K562 (cell line): Measurements from ENCODE around the gene MEGF11. TPM values are rescaled to one million over a fixed set of nuclear protein-coding genes. Genes with fewer than 3 reads are reported as not detected.

Source experiments
- ATAC-seq: fragments of 200-7000 bp; cut with Tn5 transposase; 3 replicates; pipeline ENCODE4 v1.9.1; 2020; ENCODE audit warnings: moderate library complexity
- BruUV-seq: library from RNA; stranded (reverse); fragments of 400-500 nt; replicated peaks from 2 replicates; lab custom pipeline; 2021; lab: Mats Ljungman, UMichigan
- CTCF ChIA-PET: fragments of 300-600 bp; formaldehyde crosslinking; extraction: SDS; loops from one replicate; lab custom pipeline; 2021; ENCODE audit warnings: low intra/inter-chr PET ratio; lab: Yijun Ruan, JAX
- POLR2A ChIA-PET: fragments of 300-600, 350-650 bp; sonication (Branson Sonifier 250); formaldehyde crosslinking; extraction: SDS; loops from one replicate; lab custom pipeline; 2021; ENCODE audit warnings: antibody characterized with exemption, inconsistent platforms; lab: Yijun Ruan, JAX
- DNase-seq, 4 experiments: peaks; one replicate each; pipeline versions ENCODE4 v3.0.0 to v3.0.0-alpha.2; 2011 to 2018; ENCODE audit warnings: low spot score in 3 of 4, mixed read lengths in 3 of 4; ENCODE audit errors: extremely low read depth in 1 of 4
- FAIRE-seq: peaks from 2 replicates; lab custom pipeline; 2011; peaks lifted over from hg19 to GRCh38; lab: Jason Lieb, UNC
- H2AFZ ChIP-seq: 2 replicates; pipeline ENCODE4 v1.6.0; 2011; ENCODE audit warnings: low read depth, low read length, control low read depth, inconsistent platforms
- H3K27ac ChIP-seq: fragments of 200-600 bp; 3 replicates; pipeline ENCODE4 v1.8.0; 2011; ENCODE audit warnings: low read depth, mild to moderate bottlenecking, control low read depth, inconsistent platforms, low read length, moderate library complexity, mixed read lengths; ENCODE audit errors: extremely low read depth
- H3K27me3 ChIP-seq, 2 experiments: fragments of 300-600 bp in 1 of 2; 2 replicates in 1 of 2; 3 replicates in 1 of 2; pipeline versions ENCODE4 v1.6.0 to v1.8.0; 2011; ENCODE audit warnings: inconsistent platforms in 2 of 2, low read length in 2 of 2, mild to moderate bottlenecking in 1 of 2, mixed read lengths in 1 of 2, moderate library complexity in 1 of 2; ENCODE audit not compliant: control insufficient read depth in 2 of 2, insufficient read depth in 2 of 2
- H3K36me3 ChIP-seq: fragments of 300-600 bp; 3 replicates; pipeline ENCODE4 v1.8.0; 2011; ENCODE audit warnings: mild to moderate bottlenecking, low read length, inconsistent platforms; ENCODE audit not compliant: control insufficient read depth, insufficient read depth
- H3K4me1 ChIP-seq, 2 experiments: fragments of 200-600 bp in 1 of 2; replicated peaks in 1 of 2; 2 replicates in 1 of 2; 3 replicates in 1 of 2; pipeline versions ENCODE4 v1.5.1 to v1.8.0; 2011; ENCODE audit warnings: inconsistent platforms in 2 of 2, low read length in 2 of 2, mild to moderate bottlenecking in 1 of 2, mixed read lengths in 1 of 2, moderate library complexity in 1 of 2; ENCODE audit not compliant: control insufficient read depth in 2 of 2, insufficient read depth in 2 of 2
- H3K4me2 ChIP-seq: 2 replicates; pipeline ENCODE4 v1.6.1; 2011; ENCODE audit warnings: low read length, control low read depth, inconsistent platforms, mixed read lengths; ENCODE audit not compliant: insufficient read depth
- H3K4me3 ChIP-seq: fragments of 200-600 bp; sonication (generic), shearing (Covaris generic); 2 replicates; pipeline ENCODE4 v1.5.1; 2016; ENCODE audit warnings: control low read depth, inconsistent platforms
- H3K79me2 ChIP-seq: fragments of 200-600 bp; 3 replicates; pipeline ENCODE4 v1.8.0; 2011; ENCODE audit warnings: low read length, inconsistent platforms; ENCODE audit not compliant: control insufficient read depth, insufficient read depth
- H3K9ac ChIP-seq, 2 experiments: 2 replicates each; pipeline versions ENCODE4 v1.6.0 to v1.6.1; 2011; ENCODE audit warnings: low read depth in 2 of 2, low read length in 2 of 2, control low read depth in 1 of 2, inconsistent platforms in 1 of 2, mild to moderate bottlenecking in 1 of 2, mixed read lengths in 1 of 2; ENCODE audit not compliant: insufficient read depth in 1 of 2
- H3K9me1 ChIP-seq: one replicate; pipeline ENCODE4 v1.6.0; 2011; ENCODE audit warnings: inconsistent platforms, mild to moderate bottlenecking, low read length, moderate library complexity; ENCODE audit not compliant: control insufficient read depth, insufficient read depth
- H3K9me3 ChIP-seq: replicated peaks from 2 replicates; pipeline ENCODE4 v1.5.1; 2011; ENCODE audit warnings: low read depth, low read length, inconsistent platforms; ENCODE audit not compliant: control insufficient read depth, insufficient read depth
- H4K20me1 ChIP-seq: replicated peaks from 2 replicates; pipeline ENCODE4 v1.6.1; 2011; ENCODE audit warnings: low read length, inconsistent platforms, mixed read lengths; ENCODE audit not compliant: control insufficient read depth, insufficient read depth
- ESRRB ChIP-seq: fragments of 250-450 bp; sonication (Bioruptor Pico); IDR thresholded peaks from 2 replicates; pipeline ENCODE4 v1.5.0; 2020; ENCODE audit warnings: mild to moderate bottlenecking, moderate library complexity, borderline replicate concordance
- HCFC1 ChIP-seq: IDR thresholded peaks from 2 replicates; pipeline ENCODE4 v1.6.1; 2012; ENCODE audit warnings: low read depth, low read length, improper control_type of control experiment
- MAZ ChIP-seq, 2 experiments: fragments of 450-650 bp in 1 of 2; sonication (generic) in 1 of 2; formaldehyde crosslinking; IDR thresholded peaks in 1 of 2; conservative IDR thresholded peaks in 1 of 2; 2 replicates each; pipeline versions ENCODE4 v1.4.0 to v1.5.0; 2020; ENCODE audit warnings: mild to moderate bottlenecking in 1 of 2, missing genetic modification reagents in 1 of 2
- MTA3 ChIP-seq: fragments of 450-650 bp; formaldehyde crosslinking; IDR thresholded peaks from 2 replicates; pipeline ENCODE4 v1.6.1; 2017; ENCODE audit warnings: mild to moderate bottlenecking, borderline replicate concordance
- SAP30 ChIP-seq: fragments of 200-600 bp; sonication (generic); IDR thresholded peaks from 2 replicates; pipeline ENCODE4 v1.6.1; 2012; ENCODE audit warnings: borderline replicate concordance, low read depth, mild to moderate bottlenecking, moderate library complexity, low read length, control low read depth, inconsistent platforms; ENCODE audit not compliant: insufficient read depth, poor library complexity, severe bottlenecking
- TBP ChIP-seq: optimal IDR thresholded peaks from 2 replicates; pipeline ENCODE3; 2011; ENCODE audit warnings: low read depth, low read length, improper control_type of control experiment
- THAP12 ChIP-seq: fragments of 250-450 bp; sonication (Bioruptor Pico); IDR thresholded peaks from 2 replicates; pipeline ENCODE4 v1.9.0; 2021; ENCODE audit warnings: mild to moderate bottlenecking, inconsistent platforms
- ZBTB7A ChIP-seq: IDR thresholded peaks from 2 replicates; pipeline ENCODE4 v1.6.1; 2011; ENCODE audit warnings: low read depth, mild to moderate bottlenecking, low read length, moderate library complexity, borderline replicate concordance; ENCODE audit not compliant: control insufficient read depth
- ZNF512 ChIP-seq: IDR thresholded peaks from 2 replicates; pipeline ENCODE4 v1.6.1; 2016; ENCODE audit warnings: missing genetic modification characterization, missing compliant biosample characterization
- ZSCAN29 ChIP-seq: fragments of 450-650 bp; IDR thresholded peaks from 2 replicates; pipeline ENCODE4 v1.6.1; 2017
- WGBS: fragments of 100-300 bp; shearing (Covaris generic); methylation state at CpG from one replicate; pipeline ENCODE4 v1.1.6; 2016; ENCODE audit warnings: low coverage, mixed read lengths; ENCODE audit not compliant: insufficient coverage; ENCODE audit errors: missing lambda C conversion rate; 5-methylcytosine and 5-hydroxymethylcytosine counted together
- in situ Hi-C: fragments of 300-500 bp; cut with MboI; formaldehyde crosslinking; loops from 4 replicates; pipeline ENCODE4 v1.15.0; 2018; ENCODE audit warnings: inconsistent platforms, mixed read lengths
- intact Hi-C: fragments of 100-400 bp; cut with micrococcal nuclease; formaldehyde crosslinking; loops from 2 replicates; pipeline ENCODE4 v1.14.2; 2022
- polyA plus RNA-seq, 8 experiments: library from polyadenylated mRNA; depleted of rRNA in 4 of 8; stranded (reverse) in 5 of 8; unstranded in 3 of 8; fragments of >200 nt; fragmentation: Nextera tagmentation in 2 of 8; fragmentation: Illumina TruSeq in 1 of 8; extraction: Ambion mirVana in 2 of 8; extraction: Trizol in 1 of 8; gene quantifications; 2 replicates each; pipeline versions ENCODE4 v1.2.1 to v1.2.3, GENCODE V29; 2011 to 2014; ENCODE audit warnings: inconsistent platforms in 1 of 8, missing spikeins in 1 of 8
- total RNA-seq, 7 experiments: library from RNA; depleted of rRNA in 6 of 7; stranded (reverse); fragments of >200 nt in 6 of 7; fragmentation: Illumina TruSeq in 2 of 7; extraction: Trizol in 2 of 7; gene quantifications; 2 replicates each; pipeline versions ENCODE4 v1.2.1 to v1.2.3, GENCODE V29; 2011 to 2021; ENCODE audit warnings: low replicate concordance in 1 of 7

Gene MEGF11
- total and polyA plus RNA-seq, 9 of the 15 experiments (the other 6 are each of a cell fraction or from before 2014, with no cell fraction given) = 0.06 to 0.23 (median 0.20) TPM; not detected in 6

- Histone ChIP-seq H3K27ac (no peak overlapping the region), H3K4me1 (peaks cover 0 to 8% of the 10 kb centered on the region in 2 experiments; a peak in 3 of 5 replicates), H3K9me1 (no peaks in the 10 kb centered on the region), H4K20me1 (peaks cover 4% of the 10 kb centered on the region), H3K4me2 (no peak overlapping the region), H3K79me2 (peaks cover 3% of the 10 kb centered on the region; the same call in 1 of the 3 replicates), H3K27me3 (no peaks in the 10 kb centered on the region), H3K4me3 (no peak overlapping the region), H3K9ac (no peak overlapping the region; a peak in 1 of 4 replicates), H3K36me3 (peaks cover 63% of the 10 kb centered on the region), H2AFZ (no peak overlapping the region), H3K9me3 (no peaks in the 10 kb centered on the region)
- no TSS peak for BruUV-seq
- 100% methylated on average over 3 of the region's 4 CpGs for WGBS
- intact Hi-C loops (no loop called here), in situ Hi-C loops (no loop called here)
- ATAC-seq = no peak
- no peak for FAIRE-seq
- POLR2A ChIA-PET = no interaction called here
- no peak for TF ChIP-seq ZBTB7A
- TF ChIP-seq SAP30 = no peak
- no peak for TF ChIP-seq MAZ (CRISPR knock-in tag; conservative IDR thresholded peaks at IDR 0.05 in 1 of 2, IDR thresholded peaks at IDR 0.05 in 1 of 2)
- no peak for TF ChIP-seq TBP
- TF ChIP-seq MTA3 = no peak
- no peak for TF ChIP-seq ZNF512 (tag)
- no peak for TF ChIP-seq ZSCAN29
- no peak for TF ChIP-seq THAP12 (CRISPR knock-in tag)
- TF ChIP-seq HCFC1 = no peak
- no peak for TF ChIP-seq ESRRB (CRISPR knock-in tag)
- CTCF ChIA-PET = no interaction called here
- DNase-seq = peak in 1 of 4 experiments; percentile 3
These were observed 344.7 kb downstream of the MEGF11 start for GRCh38 chr15:65908876-65909275.
